Activated effector memory CD4-positive, alpha-beta T cell treated with Interleukin-2 at 50 U/mL for 16 hours (primary cell): Measurements from ENCODE around the gene AIP.
A peak's percentile ranks its signal among the peaks of the same experiment; 100 is the strongest.

Source experiments
- DNase-seq: peaks from one replicate; pipeline ENCODE4 v3.0.0-alpha.2; 2020

AIP gene

DNA sequence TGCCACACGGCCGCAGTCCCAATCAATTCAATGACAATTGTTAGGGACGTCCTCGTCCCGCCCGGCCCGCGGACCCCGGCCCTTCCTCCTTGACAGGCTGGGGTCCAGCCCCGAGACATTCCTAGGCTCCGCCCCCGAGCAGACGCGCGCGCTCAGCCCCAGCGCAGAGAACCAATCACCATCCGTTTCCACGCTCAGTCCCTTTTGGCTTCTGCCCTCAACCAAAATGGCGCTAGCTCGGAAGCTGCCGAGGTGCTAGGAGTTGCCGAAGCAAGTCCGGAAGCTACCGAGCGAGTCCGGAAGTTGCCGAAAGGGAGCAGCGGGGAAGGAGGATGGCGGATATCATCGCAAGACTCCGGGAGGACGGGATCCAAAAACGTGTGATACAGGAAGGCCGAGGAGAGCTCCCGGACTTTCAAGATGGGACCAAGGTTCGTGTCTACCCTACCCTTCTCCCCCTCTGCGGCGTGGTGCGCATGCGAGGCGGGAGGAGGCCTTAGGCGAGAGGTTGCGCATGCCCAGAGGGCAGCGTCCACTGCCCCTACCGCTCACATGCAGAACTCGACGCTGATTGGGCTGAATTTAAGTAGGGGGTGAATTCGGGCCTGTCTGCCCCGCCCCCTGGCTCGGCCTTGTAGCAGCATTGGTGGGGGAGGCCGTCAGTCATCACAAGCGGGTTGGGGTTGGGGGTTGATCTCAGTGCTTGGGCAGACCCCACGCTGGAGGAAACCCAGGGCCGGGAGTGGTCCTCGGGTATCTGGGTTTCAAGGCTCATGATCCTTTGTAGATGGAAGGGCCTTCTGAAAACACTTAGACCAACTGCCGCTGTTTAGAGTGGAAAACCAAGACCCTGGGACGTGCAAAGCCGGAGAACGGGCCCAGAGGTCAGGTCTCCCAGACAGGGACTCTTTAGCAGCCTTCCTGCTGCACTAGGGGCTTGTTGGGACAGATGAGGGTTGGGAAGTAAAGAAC lies at the start of gene AIP:
Gene AIP, plus strand, starts transcription at position 200 of the 972 bp plus-strand sequence. Its CDS starts 133 bp downstream, at position 333.
- peak; percentile 96 for DNase-seq

DNA sequence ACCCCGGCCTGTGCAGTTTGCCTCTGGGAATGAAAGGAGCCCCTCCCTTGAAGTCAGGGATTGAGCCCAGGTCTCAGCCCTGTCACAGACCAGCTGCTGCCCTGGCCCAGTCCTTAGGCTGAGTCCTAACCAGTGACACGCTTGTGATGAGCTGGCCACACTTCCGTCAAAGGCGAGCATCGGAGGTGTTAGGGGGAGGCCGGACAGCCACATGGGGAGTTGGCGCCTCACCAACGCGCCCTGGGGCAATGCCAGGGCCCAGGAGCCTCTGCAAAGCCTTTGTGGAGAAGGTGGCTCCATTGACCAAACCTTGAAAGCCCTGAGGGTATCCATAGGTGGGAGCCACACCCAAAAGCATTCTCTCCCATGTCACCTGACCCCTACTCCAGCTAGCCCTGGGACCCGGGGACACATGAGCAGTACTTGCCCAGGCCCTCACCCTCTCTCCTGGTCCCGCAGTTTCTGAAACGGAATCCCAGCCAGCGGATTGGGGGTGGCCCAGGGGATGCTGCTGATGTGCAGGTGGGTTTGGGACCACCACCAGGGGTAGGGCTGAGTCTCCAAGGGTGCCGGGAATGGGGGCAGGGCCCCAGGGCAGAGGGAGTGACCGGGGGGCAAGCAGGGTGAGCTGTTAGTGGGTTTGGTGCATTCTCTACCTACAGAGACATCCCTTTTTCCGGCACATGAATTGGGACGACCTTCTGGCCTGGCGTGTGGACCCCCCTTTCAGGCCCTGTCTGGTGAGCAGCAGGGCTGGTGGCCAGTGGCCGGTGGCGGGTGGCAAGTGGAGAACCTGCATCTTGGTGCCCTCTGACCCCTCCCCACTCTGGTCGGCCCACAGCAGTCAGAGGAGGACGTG lies 49.1 kb upstream of the AIP start:
- DNase-seq, result no peak

DNA sequence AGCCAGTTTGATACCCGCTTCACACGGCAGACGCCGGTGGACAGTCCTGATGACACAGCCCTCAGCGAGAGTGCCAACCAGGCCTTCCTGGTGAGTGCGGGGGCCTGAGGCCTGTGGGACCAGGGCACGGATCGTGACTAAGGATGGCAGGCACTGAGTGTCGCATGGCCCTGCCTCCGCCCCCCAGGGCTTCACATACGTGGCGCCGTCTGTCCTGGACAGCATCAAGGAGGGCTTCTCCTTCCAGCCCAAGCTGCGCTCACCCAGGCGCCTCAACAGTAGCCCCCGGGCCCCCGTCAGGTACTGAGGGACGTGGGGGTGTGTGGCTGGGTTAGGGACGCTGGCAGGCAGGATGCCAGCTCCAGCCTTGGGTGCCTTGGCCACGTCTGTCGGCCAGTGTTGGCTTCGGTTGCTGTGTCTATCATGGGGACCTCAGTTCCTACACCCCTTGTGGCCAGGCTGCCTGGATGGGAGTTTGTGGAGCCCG lies 48.4 kb upstream of the AIP start:
- no peak for DNase-seq

DNA sequence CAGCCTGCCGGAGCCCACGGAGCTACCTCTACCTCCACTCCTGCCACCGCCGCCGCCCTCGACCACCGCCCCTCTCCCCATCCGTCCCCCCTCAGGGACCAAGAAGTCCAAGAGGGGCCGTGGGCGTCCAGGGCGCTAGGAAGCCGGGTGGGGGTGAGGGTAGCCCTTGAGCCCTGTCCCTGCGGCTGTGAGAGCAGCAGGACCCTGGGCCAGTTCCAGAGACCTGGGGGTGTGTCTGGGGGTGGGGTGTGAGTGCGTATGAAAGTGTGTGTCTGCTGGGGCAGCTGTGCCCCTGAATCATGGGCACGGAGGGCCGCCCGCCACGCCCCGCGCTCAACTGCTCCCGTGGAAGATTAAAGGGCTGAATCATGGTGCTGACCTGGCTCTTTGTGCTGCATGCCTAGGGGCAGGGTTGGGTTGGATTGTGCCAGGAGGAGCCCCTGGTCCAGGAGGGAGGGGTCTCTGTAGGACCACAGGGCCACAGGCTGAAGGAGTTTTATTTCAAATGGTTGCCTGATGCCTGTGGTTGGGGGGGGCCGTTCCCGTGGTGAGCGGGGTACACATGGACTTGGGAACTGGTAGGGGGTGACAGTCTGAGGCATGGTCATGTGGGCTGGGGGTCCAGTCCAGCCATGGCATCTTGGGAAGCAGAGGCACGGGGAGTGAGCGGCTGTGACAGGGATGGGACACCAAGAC lies 47.6 kb upstream of the AIP start:
- no peak for DNase-seq

DNA sequence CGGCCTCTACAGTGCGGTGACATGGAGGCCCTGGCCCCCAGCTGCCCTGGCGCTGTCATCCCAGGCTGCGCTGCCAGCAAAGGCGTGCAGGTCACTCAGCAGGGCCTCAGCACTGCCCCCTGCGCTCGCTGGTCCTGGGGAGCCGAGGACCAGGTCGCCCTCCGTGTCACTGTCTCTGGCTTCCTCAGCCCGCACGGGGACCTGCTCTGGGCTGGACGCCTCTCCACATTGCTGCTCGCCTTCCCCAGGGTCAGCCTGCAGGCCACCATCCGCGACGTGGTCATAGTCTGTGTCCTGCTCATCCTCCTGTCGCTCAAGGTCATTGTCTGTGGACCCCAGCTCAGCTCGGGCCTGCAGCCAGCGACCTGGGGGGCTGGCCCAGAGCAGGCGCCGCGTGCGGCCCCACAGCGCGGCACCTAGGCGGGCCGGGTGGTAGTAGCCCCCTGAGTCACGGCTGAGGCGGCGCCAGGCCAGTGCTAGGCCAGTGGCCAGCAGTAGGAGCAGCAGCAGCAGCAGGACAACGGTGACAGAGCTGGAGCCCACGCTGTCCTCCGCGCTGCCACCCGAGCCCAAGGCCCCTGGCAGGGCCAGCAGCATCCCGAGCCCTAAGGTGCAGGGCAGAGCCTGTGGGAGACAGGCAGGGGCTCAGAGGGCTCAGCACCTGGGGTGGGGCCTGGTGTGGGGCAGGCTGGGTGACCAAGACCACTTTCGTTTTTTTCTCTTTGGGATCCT lies 46.9 kb upstream of the AIP start:
- no peak for DNase-seq

DNA sequence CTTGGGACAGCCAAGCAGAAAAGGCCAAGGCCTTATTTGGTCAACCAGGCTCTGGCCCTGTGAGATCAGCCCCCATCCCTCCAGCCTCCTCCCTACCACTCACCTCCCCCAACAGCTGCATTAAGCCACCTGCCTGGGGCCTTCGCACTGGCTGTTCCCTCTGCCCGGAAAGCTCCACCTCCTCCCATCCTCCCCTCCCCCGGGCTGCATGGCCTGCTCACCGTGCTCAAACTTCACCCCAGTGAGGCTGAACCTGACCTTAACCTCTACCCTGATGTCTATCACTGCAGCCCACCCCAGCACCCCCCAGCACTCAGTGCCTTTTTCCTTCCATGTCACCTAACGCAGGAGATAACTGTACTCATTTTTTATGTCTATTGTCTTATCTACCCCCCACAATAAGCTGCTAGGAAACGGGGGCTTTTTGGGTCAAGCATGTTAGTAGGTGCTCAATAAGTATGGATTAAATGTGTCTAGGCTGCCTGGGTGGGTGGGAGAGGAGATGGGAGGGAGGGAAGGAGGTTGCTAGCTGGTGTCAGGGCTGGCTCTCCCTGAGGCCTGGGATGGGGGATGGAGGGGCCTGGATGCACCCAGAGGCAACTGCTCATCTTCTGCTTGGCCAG lies 46.3 kb upstream of the AIP start:
- DNase-seq, result peak; percentile 55

DNA sequence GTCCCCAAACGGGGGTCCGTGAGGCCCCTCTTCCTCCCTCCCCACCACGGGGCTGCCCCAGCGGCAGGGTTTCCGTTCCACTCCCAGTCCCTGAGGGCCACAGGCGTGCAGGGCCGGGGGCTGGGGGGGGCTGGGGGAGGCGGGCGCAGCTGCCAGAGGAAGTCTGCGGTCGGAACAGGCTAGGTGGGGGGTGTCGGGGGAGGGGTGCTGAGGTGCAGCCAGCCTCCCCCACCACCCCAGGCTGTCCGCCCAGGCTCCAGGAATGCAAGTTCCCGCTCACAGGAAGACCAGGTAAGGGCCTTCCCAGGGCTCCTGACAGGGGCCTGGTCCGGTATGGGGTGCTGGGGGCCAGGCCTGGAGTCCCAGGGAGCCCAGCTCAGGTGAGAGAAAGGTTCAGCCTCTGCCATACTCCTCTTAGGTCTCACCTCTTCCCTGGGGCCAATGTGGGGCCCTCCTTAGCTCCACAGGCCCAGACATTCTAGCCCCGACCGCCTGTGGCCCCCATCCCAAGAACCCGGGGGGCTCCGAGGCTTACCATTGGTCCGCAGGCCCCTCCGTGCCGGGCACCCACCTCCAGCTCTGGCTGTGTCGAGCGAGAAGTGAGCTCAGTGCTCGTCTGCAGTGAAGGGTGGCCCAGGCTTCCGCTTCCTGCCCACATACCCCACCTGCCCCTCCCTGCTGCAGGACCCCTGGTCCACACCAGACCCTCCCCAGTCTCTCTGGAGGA lies 45.6 kb upstream of the AIP start, which contains the start of gene PTPRCAP:
Gene PTPRCAP, minus strand, starts transcription at position 601 of the 727 bp plus-strand sequence. Its CDS starts 63 bp downstream, at position 538.
- peak; percentile 81 for DNase-seq

DNA sequence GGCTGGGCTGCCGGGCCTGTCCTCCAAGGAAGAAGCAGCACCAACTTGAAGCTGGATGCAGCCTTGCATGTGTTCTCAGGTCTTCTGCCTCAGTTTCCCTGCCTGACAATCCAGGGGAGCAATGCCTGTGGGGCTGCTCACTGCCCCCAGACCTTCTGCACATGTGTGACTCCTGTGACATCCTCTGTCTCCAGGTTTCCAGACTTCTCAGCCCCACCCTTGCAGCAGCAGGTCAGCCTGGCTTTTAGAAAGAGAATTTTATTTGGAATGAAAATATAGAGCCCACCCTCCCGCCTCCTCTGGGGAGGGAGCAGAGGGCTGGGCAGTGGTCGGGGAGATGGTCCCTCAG lies 45.0 kb upstream of the AIP start:
- DNase-seq, result no peak

DNA sequence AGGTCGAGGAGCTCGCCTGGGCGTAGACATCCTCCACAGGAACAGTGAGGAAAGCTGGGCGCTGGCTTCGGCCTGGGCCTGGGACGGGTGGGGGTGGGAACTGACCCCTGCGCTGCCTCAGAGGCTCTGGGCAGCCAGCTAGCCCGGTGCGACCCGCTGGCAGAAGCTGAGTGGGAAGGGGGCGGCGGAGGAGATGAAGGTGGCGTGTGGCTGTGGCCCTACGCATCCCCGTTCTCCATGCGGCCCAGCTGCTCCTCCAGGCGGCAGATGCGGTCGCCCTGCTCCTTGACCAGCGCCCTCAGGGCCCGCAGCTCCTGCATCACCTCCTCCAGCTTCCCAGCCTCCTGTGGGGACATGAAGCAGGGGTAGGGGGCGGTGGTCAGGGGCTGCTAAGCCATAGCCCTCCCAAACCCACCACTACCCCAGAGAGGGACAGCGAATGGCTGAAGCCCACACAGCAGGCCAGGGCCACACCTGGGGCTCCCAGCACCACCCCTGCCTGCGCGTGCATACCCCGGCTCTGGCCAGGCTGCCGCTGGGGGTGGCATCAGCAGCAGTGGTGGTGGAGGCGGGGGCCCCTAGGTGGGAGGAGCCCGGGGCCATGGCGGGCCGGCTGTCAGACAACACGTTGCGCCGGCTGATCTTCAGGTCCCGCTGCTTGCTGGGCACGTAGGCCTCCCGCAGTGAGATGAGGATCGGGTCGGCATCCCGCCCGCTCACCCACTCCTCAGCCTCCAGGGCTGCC lies 44.5 kb upstream of the AIP start:
- DNase-seq, result peak; percentile 72

DNA sequence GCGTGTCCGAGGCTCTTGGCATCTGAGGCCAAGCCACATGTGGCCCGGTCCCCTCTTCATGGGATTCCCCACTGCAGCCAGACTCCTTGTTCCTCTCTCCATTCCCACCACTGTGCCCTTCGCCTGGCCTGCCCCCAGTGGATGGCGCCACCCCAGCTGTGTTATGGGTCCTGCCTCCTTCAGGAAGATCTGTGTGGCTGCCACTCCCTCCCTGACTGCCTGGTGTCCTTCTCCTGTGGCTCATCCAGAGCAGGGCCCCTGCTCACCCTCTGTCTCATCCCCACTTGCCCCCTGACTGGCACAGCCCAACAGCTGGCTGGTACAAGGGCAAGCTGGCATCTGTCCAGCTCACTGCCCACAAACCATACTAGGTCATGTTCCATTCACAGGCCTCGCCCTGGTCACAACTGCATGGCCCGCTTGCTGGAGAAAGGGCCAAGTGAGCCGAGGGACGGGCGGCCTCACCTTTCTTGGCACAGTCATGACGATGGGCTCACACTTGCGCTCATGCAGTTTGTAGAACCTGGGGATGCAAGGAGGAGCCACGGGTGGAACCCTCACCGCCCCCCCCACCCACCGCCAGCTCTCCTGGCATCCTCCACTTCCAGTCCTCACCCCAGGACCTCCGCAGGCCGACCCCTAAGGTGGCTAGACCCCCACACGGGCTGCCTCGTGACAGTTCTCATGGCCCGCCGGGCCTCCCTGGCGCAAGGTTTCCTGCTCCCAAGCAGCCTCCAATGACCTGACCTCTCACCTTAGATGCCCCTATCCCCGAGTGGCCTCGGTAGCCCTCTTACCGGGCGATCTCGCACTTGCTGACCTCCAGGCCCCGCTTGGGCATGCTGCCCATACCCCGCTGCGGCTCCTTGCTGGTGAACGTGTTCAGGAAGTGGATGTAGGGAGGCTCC lies 43.3 kb upstream of the AIP start:
- DNase-seq, result no peak

DNA sequence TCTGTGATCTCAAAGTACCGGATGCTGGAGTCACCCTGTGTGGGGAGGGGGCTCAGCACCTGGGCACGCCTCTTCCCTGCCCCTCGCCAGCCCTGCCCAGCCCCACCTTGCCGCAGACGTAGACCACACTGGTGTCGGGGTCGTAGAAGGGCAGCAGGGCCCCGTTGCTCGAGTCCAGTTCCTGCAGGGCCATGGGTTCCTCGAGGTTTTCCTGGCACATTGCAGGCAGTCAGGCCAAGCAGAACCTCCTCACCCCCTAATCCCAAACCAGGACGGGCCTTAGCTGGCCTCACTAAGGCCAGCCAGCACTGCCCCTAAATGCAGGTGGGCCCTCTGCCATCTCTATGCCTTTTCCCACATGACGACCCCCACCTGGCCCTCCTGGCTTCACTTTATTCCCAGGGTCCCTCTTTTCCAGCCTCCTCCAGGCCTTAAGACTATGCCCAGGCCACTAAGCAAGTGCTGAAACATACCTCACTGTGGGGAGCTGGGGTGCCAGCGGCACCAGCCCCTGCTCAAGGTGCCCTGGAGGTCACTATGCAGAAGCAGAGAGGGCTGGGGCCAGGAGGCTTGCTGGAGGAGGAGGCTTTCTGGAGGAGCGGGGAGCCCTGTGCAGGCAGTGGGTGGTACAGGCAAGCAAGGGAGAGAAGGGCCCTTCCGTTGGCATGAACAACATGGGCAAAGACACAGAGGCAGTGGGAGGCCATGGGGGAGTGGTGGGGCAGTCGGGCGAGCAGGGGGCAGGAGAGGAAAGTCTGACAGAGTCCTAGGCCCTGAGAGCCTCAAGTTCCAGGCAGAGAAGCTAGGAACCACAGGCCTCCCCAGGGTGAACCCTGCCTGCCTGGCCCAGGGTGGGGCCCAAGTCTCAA lies 42.4 kb upstream of the AIP start:
- no peak for DNase-seq

DNA sequence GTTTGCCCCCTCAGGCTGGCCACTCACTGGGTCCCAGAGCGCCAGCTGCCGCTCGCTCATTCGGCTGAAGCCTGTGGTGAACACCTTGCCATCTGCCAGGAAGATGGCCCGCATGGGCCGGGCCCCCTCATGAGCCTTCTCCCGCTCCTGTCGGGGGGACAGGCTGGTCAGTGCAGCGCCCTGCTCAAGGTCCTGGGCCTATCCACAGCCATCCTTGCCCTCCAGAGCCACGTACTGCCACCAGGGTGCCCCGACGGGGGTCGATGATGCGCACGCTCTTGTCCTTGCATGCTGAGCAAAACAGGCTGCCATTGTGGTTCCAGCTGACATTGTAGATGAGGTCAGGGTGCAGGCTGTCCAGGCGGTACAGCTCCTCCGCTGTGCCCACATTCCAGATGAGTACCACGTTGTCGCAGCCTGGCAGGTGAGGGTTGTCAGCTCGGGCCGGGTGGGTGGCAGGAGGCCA lies 41.7 kb upstream of the AIP start:
- DNase-seq, result no peak

DNA sequence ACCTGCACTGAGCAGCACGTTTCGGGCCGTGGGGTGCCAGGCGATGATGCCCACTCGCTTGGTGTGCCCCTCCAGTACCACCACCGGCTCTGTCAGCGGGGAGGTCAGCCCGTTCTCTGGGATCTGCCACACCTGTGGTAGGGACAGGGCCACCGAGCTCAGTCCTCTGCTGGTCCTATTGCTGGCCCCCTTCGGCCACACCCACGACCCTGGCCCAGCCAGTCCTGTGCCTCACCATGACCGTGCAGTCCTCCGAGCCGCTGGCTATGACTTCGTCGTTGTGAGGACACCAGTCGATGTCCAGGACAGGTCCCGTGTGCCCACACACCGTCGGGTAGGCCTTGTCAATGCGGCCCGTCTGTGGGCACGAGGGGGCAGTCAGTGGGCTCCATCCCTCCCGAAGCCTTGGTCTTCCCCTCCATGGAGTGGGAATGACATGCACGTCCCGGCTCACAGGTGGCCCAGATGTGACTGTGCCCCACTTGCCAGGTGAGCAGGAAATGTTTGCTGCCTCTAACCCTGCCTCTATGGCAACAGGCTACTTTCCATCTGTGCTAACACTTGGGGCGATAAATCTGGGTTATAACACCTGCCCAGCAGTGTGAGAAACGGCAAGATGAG lies 41.0 kb upstream of the AIP start:
- DNase-seq, result no peak

DNA sequence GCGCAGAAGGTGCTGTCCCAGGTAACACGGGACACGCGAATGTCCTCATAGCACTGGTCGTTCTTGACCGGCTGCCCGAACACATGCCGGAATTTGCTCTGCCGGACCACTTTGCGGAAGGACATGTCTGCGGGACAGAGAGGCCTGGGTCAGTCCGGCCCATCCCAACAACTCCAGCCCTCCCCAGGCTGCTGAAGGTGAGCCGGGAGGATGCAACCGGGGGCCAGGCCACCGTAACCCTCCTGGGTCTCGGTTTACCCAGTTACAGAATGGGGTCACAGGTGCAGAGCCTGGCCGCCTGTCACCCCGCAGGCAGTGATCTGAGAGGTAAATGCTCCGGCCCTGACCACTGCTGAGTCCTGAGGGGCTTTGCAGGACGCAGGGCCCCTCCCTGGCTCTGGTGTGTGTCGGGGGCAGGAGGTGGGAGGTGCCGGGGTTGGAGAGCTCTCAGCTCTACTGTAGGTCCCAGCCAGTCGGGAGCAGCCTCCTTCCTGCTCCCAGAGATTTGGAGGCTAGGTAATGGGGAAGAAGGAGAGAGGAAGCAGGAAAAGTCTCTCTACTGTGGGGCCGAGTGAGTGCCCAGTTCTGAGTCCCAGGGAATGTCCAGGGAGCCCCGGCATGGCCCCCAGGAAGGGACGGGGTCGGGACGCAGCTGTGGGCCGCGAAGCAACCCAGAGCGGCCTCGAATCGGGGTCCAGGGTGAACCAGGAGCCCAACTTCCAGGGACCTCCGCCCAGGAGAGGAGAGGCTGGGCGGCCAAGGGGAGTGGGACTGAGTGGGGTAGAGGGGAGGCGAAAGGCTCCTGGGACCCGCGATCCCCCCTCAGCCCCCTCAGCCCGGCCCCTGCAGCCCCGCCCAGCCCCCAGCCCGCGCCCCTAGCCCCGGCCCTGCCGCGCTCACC lies 40.1 kb upstream of the AIP start:
- no peak for DNase-seq

DNA sequence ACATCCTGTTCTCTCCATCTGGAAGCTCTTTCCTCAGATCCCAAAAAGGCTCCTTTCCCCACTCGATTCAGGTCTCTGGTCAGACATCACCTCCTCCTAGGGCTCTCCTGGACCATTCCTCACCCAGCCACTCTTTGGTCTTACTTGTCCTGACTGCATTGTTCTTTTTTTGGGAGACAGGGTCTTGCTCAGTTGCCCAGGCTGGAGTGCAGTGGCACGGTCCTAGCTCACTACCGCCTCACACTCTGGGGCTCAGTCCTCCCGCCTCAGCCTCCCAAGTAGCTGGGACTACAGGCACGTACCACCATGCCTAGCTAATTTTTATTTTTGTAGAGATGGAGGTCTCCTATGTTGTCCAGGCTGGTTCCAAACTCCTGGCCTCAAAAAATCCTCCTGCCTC lies 37.3 kb upstream of the AIP start:
- DNase-seq, result no peak

DNA sequence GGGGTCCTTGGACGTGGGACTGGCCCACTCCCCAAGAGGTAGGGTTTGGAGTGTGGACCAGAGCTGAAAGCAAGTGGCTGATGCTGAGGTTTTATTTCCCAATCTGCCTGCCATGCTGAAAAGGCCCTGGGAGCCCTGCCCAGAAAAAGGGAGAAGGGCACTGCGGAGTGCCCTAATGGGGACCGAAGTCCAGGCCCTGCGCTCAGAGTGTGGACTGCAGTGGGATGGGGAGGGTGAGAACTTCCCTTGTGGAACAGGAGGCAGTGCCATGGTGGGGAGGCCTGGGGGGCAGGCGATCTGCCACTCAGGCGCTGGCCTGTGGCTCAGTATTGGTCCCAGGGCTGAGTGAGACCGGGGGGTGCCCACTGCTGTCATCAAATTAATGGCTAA lies 34.6 kb upstream of the AIP start:
- no peak for DNase-seq
